Inflammatory macrophage treated with lipopolysaccharide for 1 hour (primary cell): ENCODE results near the gene GALNT15.

Experiments
- DNase-seq, 2 donors: peaks; one replicate each; pipeline ENCODE4 v3.0.0-alpha.2; 2020 to 2022

The GALNT15 gene

GRCh38 chr3:16229681-16230080, 55.2 kb downstream of the GALNT15 start:
- no peak for DNase-seq

- no peak for DNase-seq
Measured at GRCh38 chr3:16231983-16232382, 57.5 kb downstream of the GALNT15 start.

GRCh38 chr3:16233806-16234205, 59.3 kb downstream of the GALNT15 start:
- DNase-seq: no peak

GRCh38 chr3:16234281-16234680, 59.8 kb downstream of the GALNT15 start:
- DNase-seq: no peak

GRCh38 chr3:16236030-16236639, 61.7 kb downstream of the GALNT15 start:
- no peak for DNase-seq

GRCh38 chr3:16236856-16237393, 62.4 kb downstream of the GALNT15 start:
- DNase-seq: no peak

GRCh38 chr3:16239086-16239770, 64.7 kb downstream of the GALNT15 start:
- no peak for DNase-seq

GRCh38 chr3:16239780-16240179, 65.3 kb downstream of the GALNT15 start:
- no peak for DNase-seq

GRCh38 chr3:16240229-16241023, 65.9 kb downstream of the GALNT15 start:
- peak; percentile 77 to 90 for DNase-seq

GRCh38 chr3:16241225-16241624, 66.7 kb downstream of the GALNT15 start:
- no peak for DNase-seq

- no peak for DNase-seq
Measured at GRCh38 chr3:16242177-16242576, 67.7 kb downstream of the GALNT15 start.

- no peak for DNase-seq
Measured at GRCh38 chr3:16243706-16244490, 69.4 kb downstream of the GALNT15 start.

- no peak for DNase-seq
Measured at GRCh38 chr3:16245609-16246008, 71.1 kb downstream of the GALNT15 start.

GRCh38 chr3:16247282-16248061, 73.0 kb downstream of the GALNT15 start:
- DNase-seq: peak; percentile 68 to 93

GRCh38 chr3:16248556-16248955, 74.1 kb downstream of the GALNT15 start:
- no peak for DNase-seq

- DNase-seq: peak in 1 of 2 donors; percentile 48
Measured at GRCh38 chr3:16249336-16249735, 74.9 kb downstream of the GALNT15 start.

- DNase-seq: no peak
Measured at GRCh38 chr3:16249886-16250285, 75.4 kb downstream of the GALNT15 start.

GRCh38 chr3:16251316-16252085, 77.0 kb downstream of the GALNT15 start:
- DNase-seq: no peak

GRCh38 chr3:16252243-16252978, 77.9 kb downstream of the GALNT15 start:
- no peak for DNase-seq

GRCh38 chr3:16252988-16253387, 78.5 kb downstream of the GALNT15 start:
- DNase-seq: no peak
